WTC11 (cell line): ENCODE data around the gene DUSP22. TPM values are rescaled to one million over a fixed set of nuclear protein-coding genes. Genes with fewer than 3 reads are reported as not detected.

Source experiments
- ATAC-seq: fragments of 200-7000 bp; cut with Tn5 transposase; 2 replicates; pipeline ENCODE4 v1.10.0; 2021; ENCODE audit warnings: mild to moderate bottlenecking, moderate library complexity
- CTCF ChIA-PET: fragments of 300-600 bp; sonication (Branson Sonifier 250); formaldehyde crosslinking; loops from one replicate; lab custom pipeline; 2021; ENCODE audit warnings: antibody characterized with exemption; lab: Charles Lee
- POLR2A ChIA-PET: fragments of 350-600 bp; sonication (Branson Sonifier 250); formaldehyde crosslinking; loops from one replicate; lab custom pipeline; 2021; ENCODE audit warnings: antibody characterized with exemption; lab: Charles Lee
- DNase-seq: peaks from one replicate; pipeline ENCODE4 v3.0.0; 2021; ENCODE audit warnings: low spot score
- H3K27ac Mint-ChIP-seq: 2 replicates; pipeline ENCODE4 v1.8.0; 2021; ENCODE audit warnings: mixed read lengths
- H3K27me3 Mint-ChIP-seq: 2 replicates; pipeline ENCODE4 v1.8.0; 2021; ENCODE audit warnings: low read depth, mild to moderate bottlenecking, moderate library complexity, mixed read lengths
- H3K36me3 Mint-ChIP-seq: 2 replicates; pipeline ENCODE4 v1.8.0; 2021; ENCODE audit warnings: mixed read lengths
- H3K4me1 Mint-ChIP-seq: 2 replicates; pipeline ENCODE4 v1.8.0; 2022; ENCODE audit warnings: mixed read lengths
- H3K4me3 Mint-ChIP-seq: 2 replicates; pipeline ENCODE4 v1.8.0; 2021; ENCODE audit warnings: mild to moderate bottlenecking, moderate library complexity, mixed read lengths
- H3K9me3 Mint-ChIP-seq: 2 replicates; pipeline ENCODE4 v1.8.0; 2021; ENCODE audit warnings: mixed read lengths
- ATF1 ChIP-seq: sonication (generic); formaldehyde crosslinking; IDR thresholded peaks from 2 replicates; pipeline ENCODE4 v1.8.1; 2023; ENCODE audit warnings: mild to moderate bottlenecking, moderate library complexity, missing genetic modification reagents
- ATF6 ChIP-seq: sonication (generic); formaldehyde crosslinking; IDR thresholded peaks from 2 replicates; pipeline ENCODE4 v1.8.1; 2023; ENCODE audit warnings: mild to moderate bottlenecking, missing genetic modification reagents
- CDX4 ChIP-seq: fragments of 250-450 bp; sonication (Bioruptor Pico); IDR thresholded peaks from 2 replicates; pipeline ENCODE4 v1.9.0; 2021; ENCODE audit warnings: moderate library complexity, mild to moderate bottlenecking, inconsistent platforms, borderline replicate concordance
- CREB1 ChIP-seq: sonication (generic); formaldehyde crosslinking; IDR thresholded peaks from 2 replicates; pipeline ENCODE4 v1.8.0; 2023; ENCODE audit warnings: mild to moderate bottlenecking, missing genetic modification reagents
- E2F1 ChIP-seq: sonication (generic); formaldehyde crosslinking; IDR thresholded peaks from 2 replicates; pipeline ENCODE4 v1.8.0; 2022; ENCODE audit warnings: mild to moderate bottlenecking, missing genetic modification reagents
- E2F5 ChIP-seq: sonication (generic); formaldehyde crosslinking; IDR thresholded peaks from 2 replicates; pipeline ENCODE4 v1.8.1; 2022; ENCODE audit warnings: mild to moderate bottlenecking, moderate library complexity, missing genetic modification reagents
- EMX1 ChIP-seq: fragments of 250-450 bp; sonication (Bioruptor Pico); IDR thresholded peaks from 2 replicates; pipeline ENCODE4 v1.8.0; 2021; ENCODE audit warnings: mild to moderate bottlenecking
- FOXP1 ChIP-seq: sonication (generic); formaldehyde crosslinking; IDR thresholded peaks from 2 replicates; pipeline ENCODE4 v1.8.0; 2022; ENCODE audit warnings: missing genetic modification reagents, mild to moderate bottlenecking, moderate library complexity, borderline replicate concordance
- HMGA2 ChIP-seq: fragments of 250-450 bp; sonication (Bioruptor Pico); IDR thresholded peaks from 2 replicates; pipeline ENCODE4 v1.4.0; 2021; ENCODE audit warnings: mild to moderate bottlenecking, moderate library complexity
- HMGXB4 ChIP-seq: sonication (generic); formaldehyde crosslinking; IDR thresholded peaks from 2 replicates; pipeline ENCODE4 v1.8.1; 2023; ENCODE audit warnings: mild to moderate bottlenecking, moderate library complexity, missing genetic modification reagents
- JAZF1 ChIP-seq: fragments of 250-450 bp; sonication (Bioruptor Pico); IDR thresholded peaks from 2 replicates; pipeline ENCODE4 v1.9.0; 2021; ENCODE audit warnings: moderate library complexity, mild to moderate bottlenecking, inconsistent platforms
- KAT7 ChIP-seq: sonication (generic); formaldehyde crosslinking; IDR thresholded peaks from 2 replicates; pipeline ENCODE4 v1.8.1; 2023; ENCODE audit warnings: missing genetic modification reagents, mild to moderate bottlenecking, borderline replicate concordance
- NFYB ChIP-seq: sonication (generic); formaldehyde crosslinking; conservative IDR thresholded peaks from 2 replicates; pipeline ENCODE4 v1.8.0; 2022; ENCODE audit warnings: low read depth, missing genetic modification reagents
- TEAD1 ChIP-seq: sonication (generic); formaldehyde crosslinking; IDR thresholded peaks from 2 replicates; pipeline ENCODE4 v1.8.0; 2022; ENCODE audit warnings: mild to moderate bottlenecking, missing genetic modification reagents
- USF2 ChIP-seq: sonication (generic); formaldehyde crosslinking; IDR thresholded peaks from 2 replicates; pipeline ENCODE4 v1.8.1; 2023; ENCODE audit warnings: mild to moderate bottlenecking, missing genetic modification reagents, moderate library complexity
- ZMAT4 ChIP-seq: fragments of 250-450 bp; sonication (Bioruptor Pico); IDR thresholded peaks from 2 replicates; pipeline ENCODE4 v1.9.0; 2021; ENCODE audit warnings: mild to moderate bottlenecking
- ZNF121 ChIP-seq: sonication (generic); formaldehyde crosslinking; IDR thresholded peaks from 2 replicates; pipeline ENCODE4 v1.8.0; 2023; ENCODE audit warnings: missing genetic modification reagents
- ZNF396 ChIP-seq: fragments of 250-450 bp; sonication (Bioruptor Pico); IDR thresholded peaks from 2 replicates; pipeline ENCODE4 v1.8.0; 2021; ENCODE audit warnings: mild to moderate bottlenecking, moderate library complexity, borderline replicate concordance
- ZNF532 ChIP-seq: fragments of 250-450 bp; sonication (Bioruptor Pico); IDR thresholded peaks from 2 replicates; pipeline ENCODE4 v1.9.0; 2021; ENCODE audit warnings: mild to moderate bottlenecking, borderline replicate concordance
- ZNF671 ChIP-seq: fragments of 250-450 bp; sonication (Bioruptor Pico); IDR thresholded peaks from 2 replicates; pipeline ENCODE4 v1.8.0; 2021; ENCODE audit warnings: mild to moderate bottlenecking
- total RNA-seq: library from RNA; stranded (reverse); gene quantifications from 3 replicates; pipeline ENCODE4 v1.2.3, GENCODE V29; 2021

Gene DUSP22
- total RNA-seq, 1 experiment from 2014 or later = 38.5 TPM

- TF ChIP-seq ATF6 (CRISPR knock-in tag) (no peak), USF2 (CRISPR knock-in tag) (no peak), E2F1 (CRISPR knock-in tag) (no peak), ZMAT4 (CRISPR knock-in tag) (no peak), E2F5 (no peak), ZNF671 (CRISPR knock-in tag) (no peak), ZNF532 (CRISPR knock-in tag) (no peak), ATF1 (CRISPR knock-in tag) (no peak), CDX4 (no peak), FOXP1 (CRISPR knock-in tag) (no peak), CREB1 (CRISPR knock-in tag) (no peak), KAT7 (CRISPR knock-in tag) (no peak), ZNF121 (CRISPR knock-in tag) (no peak)
- TF ChIP-seq, all 79 proteins: peak for 0
Measured at GRCh38 chr6:278494-278893, 13.8 kb upstream of the DUSP22 start (continued).

- Mint-ChIP-seq H3K27ac (no peak overlapping the region), H3K36me3 (peaks cover 65% of the 10 kb centered on the region), H3K4me3 (no peak overlapping the region), H3K4me1 (no peaks in the 10 kb centered on the region), H3K27me3 (peaks cover 11% of the 10 kb centered on the region), H3K9me3 (peaks cover 75% of the 10 kb centered on the region)
- ChIA-PET CTCF (interaction anchor here (1.3 to 1.6 kb wide), 2 partner anchors 59 to 63 kb away, joined by 3 to 4 read pairs; no protein-coding TSS in a partner anchor), POLR2A (no interaction called here)
- ATAC-seq (no peak), DNase-seq (no peak)
- TF ChIP-seq ZNF396 (CRISPR knock-in tag) (no peak), NFYB (no peak), HMGA2 (CRISPR knock-in tag) (no peak), EMX1 (no peak), TEAD1 (CRISPR knock-in tag) (no peak), HMGXB4 (no peak), USF2 (CRISPR knock-in tag) (no peak), JAZF1 (CRISPR knock-in tag) (no peak), ZNF671 (CRISPR knock-in tag) (no peak)
Measured at GRCh38 chr6:279341-280029, 12.8 kb upstream of the DUSP22 start.
